Uterus (tissue), 2 donors: Measurements from ENCODE around the gene STARD4.

Experiments used
- POLR2A ChIP-seq, 2 donors: fragments of 450-650 bp; IDR thresholded peaks; one replicate each; pipeline ENCODE4 v1.6.1; 2016; ENCODE audit warnings: antibody characterized with exemption in 2 of 2, mild to moderate bottlenecking in 1 of 2, moderate library complexity in 1 of 2
- TF ChIP-seq, protein P1 (sequence below), 4 experiments: fragments of 200-600 bp in 2 of 4; fragments of 450-650 bp in 2 of 4; sonication (generic) in 2 of 4; IDR thresholded peaks; one replicate each; pipeline ENCODE4 v1.5.1; 2016 to 2019; ENCODE audit warnings: antibody characterized with exemption in 4 of 4, mild to moderate bottlenecking in 2 of 4, moderate library complexity in 1 of 4

DNA sequence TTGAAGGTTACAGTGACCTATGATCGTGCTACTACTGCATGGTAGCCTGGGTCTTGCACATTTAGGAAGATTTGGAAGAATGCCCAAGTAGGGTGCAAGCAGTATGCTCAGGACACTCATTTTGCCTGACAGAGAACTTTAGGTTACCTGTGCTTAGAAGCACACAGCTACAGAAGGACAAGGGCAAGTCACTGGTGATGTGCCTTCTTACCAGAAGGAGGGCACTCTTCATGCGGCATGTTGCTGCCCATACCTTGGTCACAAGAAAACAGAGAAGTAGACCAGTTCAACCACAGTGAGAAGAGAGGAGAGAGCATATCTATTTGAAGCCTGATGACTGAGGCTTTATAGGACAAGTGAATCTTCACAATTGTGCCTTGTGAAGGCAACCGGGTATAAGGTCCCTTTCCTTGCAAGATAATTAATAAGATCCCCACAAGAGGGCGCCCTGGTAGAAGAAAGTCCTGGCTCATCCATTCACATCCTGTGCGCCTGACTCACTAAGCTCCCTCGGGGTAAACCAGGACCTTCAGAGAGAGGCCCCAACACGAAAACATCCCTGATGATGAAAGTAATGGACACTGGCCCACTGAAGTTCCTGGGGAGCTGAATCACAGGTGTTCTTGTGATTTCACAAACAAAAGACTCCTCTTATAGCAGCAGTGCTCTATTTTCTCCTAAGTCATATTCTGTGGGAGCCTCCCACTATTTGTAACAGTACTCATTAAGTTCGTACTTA, 38.1 kb upstream of the STARD4 start:
- no peak for TF ChIP-seq POLR2A (IDR thresholded peaks at IDR 0.05)
- TF ChIP-seq, protein P1, sequence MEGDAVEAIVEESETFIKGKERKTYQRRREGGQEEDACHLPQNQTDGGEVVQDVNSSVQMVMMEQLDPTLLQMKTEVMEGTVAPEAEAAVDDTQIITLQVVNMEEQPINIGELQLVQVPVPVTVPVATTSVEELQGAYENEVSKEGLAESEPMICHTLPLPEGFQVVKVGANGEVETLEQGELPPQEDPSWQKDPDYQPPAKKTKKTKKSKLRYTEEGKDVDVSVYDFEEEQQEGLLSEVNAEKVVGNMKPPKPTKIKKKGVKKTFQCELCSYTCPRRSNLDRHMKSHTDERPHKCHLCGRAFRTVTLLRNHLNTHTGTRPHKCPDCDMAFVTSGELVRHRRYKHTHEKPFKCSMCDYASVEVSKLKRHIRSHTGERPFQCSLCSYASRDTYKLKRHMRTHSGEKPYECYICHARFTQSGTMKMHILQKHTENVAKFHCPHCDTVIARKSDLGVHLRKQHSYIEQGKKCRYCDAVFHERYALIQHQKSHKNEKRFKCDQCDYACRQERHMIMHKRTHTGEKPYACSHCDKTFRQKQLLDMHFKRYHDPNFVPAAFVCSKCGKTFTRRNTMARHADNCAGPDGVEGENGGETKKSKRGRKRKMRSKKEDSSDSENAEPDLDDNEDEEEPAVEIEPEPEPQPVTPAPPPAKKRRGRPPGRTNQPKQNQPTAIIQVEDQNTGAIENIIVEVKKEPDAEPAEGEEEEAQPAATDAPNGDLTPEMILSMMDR (IDR thresholded peaks at IDR 0.05), result peak; percentile 64 to 80 (median 76)
